Measurements from ENCODE around the gene KIF5A.
"Not testable (repeated sequence)": the region's sequence is repeated elsewhere in the genome, so short reads cannot be mapped to it uniquely, and the experiment has no call there.

KIF5A gene

GRCh38 chr12:57609781-57610553, 60.1 kb downstream of the KIF5A start:
- no peak for DNase-seq

- DNase-seq = no peak
Observed at GRCh38 chr12:57610554-57611107, 60.8 kb downstream of the KIF5A start.

DNA sequence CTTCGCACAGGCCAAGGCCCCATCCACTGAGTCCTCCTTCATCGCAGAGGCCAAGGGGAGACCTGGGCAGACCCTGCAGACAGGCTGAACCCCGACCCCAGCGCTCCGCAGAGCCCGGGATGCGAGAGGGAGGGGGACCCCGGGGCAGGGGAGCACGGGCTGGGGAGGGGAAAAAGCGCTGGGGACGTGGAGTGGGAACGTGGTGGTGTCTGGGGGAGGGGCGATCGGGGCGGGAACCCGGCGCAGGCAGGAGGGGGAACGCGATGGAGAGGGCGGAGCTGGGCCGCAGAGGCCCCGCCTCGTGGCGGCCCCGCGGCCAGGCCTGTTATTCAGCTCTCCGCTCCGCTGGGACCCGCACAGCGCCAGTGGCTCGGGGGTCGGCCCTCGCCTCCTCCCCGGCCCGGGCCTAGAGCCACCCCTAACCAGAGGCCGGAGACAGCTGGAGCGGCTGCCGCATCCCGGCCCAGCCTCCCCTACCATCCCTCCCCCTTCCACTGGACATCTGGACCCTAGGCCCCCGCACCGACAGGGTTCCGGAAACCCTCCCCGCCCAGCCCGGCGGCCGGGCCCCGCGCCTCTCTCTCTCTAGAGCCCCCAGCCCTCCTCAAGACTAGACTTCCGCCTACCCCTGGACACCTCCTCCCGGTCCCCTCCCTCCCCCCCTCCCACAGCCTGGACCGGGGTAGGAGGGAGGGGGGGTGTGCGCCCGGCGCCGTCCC, 61.4 kb downstream of the KIF5A start, which contains the start of gene ARHGEF25:
ARHGEF25 (plus strand) TSS at position 328 of the 719 bp plus-strand sequence. CDS start 460 bp downstream, outside the sequence.
- peak; percentile 79 for DNase-seq

GRCh38 chr12:57611827-57612710, 62.2 kb downstream of the KIF5A start:
- no peak for DNase-seq

GRCh38 chr12:57612711-57613426, 63.0 kb downstream of the KIF5A start:
- DNase-seq = no peak

- no peak for DNase-seq
Observed at GRCh38 chr12:57613427-57614109, 63.7 kb downstream of the KIF5A start.

DNA sequence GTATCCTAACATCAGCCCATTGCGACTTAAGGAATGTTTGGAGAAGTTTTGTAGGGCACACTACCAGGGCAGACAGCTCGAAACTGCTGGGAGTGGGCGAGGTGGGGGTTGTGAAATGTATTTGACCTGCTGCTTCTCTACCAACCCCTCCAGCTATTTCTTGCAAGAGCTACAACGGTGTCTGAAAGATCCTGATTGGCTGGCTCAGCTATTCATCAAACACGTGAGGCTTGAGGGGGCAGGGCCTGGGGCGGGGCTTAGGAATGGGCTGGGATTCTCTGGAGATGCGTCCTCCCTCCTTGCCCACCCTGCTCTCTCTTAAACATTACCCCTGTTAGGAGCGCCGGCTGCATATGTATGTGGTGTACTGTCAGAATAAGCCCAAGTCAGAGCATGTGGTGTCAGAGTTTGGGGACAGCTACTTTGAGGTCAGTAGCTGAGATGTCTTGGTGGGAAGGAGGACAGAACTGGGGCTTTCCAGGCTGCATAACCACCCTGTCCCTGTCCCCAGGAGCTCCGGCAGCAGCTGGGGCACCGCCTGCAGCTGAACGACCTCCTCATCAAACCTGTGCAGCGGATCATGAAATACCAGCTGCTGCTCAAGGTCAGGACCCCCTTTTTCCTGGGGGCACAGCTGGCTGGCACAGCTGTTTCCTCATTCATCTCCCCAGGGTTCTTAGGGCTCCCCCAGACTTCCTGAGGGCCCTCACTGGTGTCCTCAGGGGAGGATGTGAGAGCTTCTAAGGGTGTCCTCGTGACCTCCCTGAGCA, 64.5 kb downstream of the KIF5A start:
- no peak for DNase-seq

DNA sequence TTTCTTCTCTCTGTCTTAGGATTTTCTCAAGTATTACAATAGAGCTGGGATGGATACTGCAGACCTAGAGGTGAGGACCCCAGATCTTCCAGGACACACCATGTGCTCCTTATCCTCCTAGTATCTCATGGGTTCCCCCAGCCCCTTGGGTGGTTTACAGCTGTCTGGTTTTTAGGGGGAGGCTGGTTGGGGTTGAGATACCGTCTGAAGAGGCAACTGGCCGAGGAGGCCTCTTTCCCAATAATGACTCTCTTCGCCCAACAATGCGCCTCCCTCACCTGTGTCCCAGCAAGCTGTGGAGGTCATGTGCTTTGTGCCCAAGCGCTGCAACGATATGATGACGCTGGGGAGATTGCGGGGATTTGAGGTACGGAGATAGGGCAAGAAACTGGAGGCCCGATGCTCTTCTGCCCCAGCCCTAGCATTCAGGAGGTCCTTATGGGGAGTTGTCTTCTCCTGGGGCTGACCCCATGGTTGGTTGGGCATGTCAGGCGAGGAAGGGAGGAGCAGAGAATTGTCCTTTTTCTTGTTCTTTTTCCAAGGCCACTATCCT, 65.2 kb downstream of the KIF5A start:
- DNase-seq = no peak

DNA sequence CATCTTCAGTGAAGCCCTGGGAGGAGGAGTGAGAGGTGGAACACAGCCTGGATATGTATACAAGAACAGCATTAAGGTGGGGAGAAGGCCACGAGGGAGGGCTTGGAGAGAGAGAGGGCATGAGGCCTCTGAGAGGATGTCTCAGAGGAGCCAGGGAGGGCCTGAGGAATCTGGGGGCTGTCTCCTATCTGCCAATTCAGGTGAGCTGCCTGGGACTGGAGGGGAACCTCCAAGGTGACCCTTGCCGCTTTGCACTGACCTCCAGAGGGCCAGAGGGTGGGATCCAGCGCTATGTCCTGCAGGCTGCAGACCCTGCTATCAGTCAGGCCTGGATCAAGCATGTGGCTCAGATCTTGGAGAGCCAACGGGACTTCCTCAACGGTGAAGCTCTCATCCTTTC, 65.8 kb downstream of the KIF5A start:
- DNase-seq = no peak

DNA sequence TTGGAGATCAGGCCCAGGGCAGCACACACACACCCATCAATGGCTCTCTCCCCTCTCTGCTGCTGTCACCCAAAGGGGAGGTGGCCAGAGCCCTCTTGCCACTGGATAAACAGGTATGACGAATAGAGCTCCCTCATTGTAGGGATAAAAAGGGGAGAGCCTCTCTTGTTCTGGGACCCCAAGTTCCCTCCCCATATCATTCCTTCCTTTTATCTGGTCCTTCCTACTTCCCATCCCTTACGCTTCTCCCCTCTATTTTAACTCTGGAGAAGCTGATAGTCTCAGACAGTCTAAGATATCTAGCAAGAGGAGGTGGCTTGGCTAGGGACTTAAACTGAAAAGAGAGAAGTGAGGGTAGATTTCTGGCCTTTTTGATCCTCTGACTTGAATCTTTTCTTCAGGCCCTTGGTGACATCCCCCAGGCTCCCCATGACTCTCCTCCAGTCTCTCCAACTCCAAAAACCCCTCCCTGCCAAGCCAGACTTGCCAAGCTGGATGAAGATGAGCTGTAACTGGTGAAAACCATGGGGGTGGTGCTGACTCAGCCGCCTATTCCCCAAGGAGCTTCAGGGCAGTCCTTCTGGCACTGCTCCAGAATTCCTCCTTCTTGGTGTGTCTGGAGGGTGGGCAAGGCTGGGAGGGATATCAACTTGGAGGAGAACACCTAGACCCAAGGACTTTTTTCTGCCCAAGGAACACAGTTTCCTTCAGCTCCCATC, 66.7 kb downstream of the KIF5A start:
- DNase-seq = no peak

- DNase-seq = no peak
Observed at GRCh38 chr12:57617942-57618341, 68.1 kb downstream of the KIF5A start.

- not testable (repeated sequence) for DNase-seq
Observed at GRCh38 chr12:57618431-57618830, 68.6 kb downstream of the KIF5A start.

DNA sequence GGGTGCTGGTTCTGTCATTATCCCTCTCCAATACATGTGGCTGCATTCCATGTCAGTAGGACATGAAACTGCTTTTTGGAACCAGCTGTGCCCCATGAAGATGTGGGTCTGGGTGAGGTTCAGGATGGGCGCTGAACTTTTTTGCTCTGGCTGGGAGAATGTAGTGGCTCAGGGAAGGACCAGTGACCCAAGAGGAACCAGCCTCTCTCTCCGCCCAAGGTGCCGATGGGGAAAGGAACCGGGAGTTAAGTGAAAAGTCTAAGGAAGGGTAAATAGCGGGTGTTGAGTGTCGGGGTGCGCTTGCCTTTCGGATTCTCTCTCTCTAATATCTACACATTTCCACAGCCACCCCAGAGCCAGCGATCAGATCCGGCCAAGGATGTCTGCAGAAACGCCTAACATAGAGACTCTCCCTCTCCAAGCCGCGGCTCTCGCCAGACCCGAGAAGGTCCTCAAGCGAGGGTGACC, 69.2 kb downstream of the KIF5A start:
- DNase-seq = no peak

DNA sequence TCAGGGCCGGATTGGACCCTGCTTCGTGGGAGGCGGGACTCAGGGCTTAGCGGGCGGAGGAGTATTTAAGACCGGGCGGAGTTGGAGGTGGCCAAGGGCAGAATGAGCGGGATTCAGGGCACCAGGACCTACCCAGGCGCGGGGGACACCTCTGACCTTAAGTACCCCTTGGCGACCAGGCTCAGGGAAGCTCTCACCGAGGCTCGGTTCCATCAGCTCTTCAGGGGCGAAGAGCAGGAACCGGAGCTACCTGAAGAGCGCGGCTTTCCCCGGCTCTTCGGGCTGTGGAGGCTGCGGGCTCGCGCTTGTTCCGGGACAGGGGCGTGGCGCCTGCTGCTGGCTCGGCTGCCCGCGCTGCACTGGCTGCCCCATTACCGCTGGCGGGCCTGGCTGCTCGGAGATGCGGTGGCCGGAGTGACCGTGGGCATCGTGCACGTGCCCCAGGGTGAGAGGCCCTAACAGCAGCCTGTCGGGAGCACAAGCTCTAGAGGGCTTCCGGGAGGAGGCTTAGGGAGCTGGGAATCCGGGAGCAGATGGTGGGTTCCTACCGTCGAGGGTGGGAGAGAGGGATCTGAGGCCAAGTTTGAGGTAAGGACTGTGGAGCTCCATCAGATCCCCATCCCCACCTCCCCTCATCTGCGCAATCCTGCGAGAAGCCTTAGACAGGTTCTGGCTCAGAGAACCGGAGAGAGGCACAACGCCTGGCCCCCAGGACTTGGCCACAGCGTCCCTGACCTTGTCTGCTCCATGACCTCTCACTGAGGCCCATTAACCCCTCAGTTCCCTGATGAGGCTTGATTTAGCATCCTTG, 69.8 kb downstream of the KIF5A start:
- no peak for DNase-seq

DNA sequence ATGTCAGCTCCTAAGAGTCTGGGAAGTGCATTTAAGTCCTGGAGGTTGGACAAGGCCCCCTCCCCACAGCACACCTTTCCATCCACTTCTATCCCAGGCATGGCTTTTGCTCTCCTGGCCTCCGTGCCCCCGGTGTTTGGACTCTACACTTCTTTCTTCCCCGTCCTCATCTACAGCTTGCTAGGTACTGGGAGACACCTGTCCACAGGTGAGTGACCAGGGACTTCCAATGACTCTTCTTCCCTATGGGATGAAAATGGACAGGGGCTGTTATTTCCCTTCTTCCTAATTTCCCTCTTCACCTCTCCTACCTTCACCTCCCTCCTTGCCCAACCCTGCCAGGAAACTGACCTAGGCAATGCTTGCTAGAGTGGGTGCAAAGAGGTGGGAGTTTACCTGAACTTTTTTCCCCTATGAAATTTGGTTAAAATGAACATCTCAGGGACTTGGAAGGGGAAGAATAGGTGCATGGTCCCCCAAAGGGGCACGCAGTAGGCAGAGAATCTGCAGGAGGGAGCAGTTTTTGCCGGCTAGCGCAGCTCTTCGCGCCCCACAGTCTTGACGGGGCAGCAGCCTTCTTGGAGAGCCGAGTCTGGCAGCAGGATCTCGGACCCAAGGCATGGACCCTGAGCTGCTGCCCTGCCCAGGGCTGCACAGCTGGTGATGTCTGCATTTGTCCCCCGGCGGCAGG, 70.5 kb downstream of the KIF5A start:
- no peak for DNase-seq

GRCh38 chr12:57620936-57621496, 71.2 kb downstream of the KIF5A start:
- no peak for DNase-seq

DNA sequence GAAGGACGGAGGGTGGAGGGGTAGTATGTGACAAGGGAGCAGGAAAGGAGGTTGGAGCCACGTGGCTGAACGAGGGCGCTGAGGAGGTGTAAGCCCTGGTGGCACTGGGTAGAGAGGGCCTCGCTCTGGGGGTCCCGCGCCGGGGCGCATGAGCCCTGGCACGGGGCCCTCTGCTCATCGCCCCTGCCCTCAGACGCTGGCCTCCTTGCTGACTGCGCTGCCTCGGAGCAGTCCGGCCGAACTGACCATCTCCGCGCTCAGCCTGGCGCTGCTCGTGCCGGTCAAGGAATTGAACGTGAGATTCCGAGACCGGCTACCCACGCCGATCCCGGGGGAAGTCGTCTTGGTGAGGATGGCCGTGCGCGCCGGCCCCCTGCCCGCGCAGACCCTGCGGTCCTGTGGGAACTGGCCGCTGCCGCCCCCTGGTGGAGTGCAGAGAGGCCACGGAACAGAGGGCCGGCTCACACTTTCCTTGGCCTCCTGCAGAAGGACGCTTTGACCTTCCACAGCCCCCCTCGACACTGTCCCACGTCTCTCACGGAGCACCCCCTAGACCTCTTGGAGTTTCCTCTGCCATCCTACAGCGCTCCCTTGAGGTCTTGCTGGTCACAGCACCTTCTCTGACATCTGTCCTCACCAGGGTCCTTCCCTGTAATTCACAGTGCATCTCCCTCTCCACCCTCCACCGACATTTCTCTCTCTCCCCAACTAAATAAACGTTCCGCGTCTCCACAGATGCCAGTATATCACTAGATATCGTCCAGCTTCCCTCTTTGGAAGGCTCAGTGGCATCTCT, 71.9 kb downstream of the KIF5A start:
- peak; percentile 87 for DNase-seq
